ENCODE results near the gene SRSF8.

SRSF8 gene

DNA sequence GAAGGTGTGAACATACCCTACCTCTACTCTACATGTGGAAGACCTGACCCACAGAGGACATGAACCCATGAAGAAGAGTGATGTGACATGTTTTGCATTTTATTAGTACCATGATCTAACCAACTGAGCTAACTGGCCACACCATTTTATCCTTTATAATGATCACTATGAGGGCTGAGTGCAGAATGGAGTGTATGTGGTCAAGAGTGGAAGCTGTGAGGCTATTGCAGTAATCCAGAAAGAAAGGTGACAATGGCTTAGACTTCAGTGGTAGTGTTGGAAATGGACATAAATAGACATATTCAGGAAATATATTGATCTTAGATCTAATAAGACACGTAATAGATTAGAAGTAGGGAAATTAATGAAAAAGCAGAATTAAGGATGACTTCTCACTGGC is 3.8 kb downstream of the SRSF8 start:
- DNase-seq = no peak

DNA sequence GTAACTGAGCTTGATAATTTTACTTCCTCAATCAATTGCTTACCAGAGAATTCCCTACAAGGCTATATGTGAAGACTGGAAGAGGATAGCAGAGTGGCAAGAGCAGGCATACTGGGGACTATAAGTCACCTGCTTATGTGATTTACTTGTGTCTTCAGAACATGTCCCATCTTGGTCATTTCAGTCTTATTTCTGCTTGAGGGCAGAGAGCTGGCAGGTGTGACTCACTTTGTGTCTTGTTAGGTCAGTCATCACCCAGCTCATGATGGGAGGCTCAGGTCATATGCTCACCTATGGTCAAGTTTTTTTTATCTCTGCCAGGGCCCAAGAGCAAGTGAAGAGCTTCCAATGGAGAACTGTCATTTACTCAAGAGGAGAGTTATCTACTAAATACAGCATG is 6.2 kb downstream of the SRSF8 start:
- DNase-seq = no peak

DNA sequence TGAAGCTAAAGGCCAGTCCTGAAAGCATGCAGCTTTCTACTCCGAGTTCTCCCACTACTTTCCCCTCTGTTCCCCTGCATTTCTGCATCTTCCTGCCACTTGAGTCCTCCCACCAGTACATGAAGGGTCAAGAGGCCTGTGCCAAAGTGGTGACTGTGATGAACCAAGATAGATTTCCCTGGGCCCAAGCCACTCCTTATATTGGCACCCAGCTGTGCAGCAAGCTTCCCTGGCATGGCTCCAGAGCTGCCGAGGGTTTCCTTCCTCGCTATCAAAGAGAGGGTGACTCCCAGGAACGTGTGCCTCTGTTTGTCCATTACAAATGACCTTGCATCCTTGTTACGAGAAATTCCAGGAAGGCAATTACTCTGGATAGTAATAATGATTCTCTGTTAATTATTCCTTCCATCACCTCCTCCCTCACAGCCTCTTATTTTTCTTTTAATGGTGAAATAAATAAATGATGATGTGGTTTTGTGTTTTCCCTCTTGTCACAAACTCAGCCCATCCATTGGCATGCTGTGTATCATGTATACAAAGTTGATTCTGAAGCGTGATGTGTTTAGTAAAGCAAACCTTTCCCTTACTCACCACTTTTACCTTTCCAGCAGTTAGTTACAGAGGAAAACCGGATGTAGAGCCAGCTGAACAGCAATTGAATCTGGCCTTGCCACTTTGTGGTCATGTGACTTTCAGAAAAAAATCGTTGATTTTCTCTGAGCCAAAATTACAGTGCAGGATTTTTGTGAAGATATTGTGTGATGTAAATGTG is 8.3 kb downstream of the SRSF8 start:
- no peak for DNase-seq

DNA sequence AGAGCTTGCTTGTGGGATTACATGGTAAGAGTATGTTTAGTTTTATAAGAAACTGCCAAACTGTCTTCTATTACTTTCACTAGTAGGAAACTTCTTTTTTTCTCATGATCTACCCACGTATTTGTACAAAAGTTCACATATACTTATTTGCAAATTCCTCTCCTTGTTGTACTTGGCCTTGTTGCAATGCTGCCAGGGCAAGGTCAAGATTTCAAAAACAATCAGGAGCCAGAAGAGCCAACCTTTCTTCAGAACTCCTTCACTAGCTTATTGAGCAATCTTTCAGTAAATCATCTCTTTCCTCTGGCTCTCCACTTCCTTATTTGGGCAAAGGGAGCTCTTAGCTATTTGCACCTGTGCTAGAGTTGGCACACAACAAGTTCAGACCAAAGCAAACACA is 9.7 kb downstream of the SRSF8 start:
- DNase-seq = no peak

DNA sequence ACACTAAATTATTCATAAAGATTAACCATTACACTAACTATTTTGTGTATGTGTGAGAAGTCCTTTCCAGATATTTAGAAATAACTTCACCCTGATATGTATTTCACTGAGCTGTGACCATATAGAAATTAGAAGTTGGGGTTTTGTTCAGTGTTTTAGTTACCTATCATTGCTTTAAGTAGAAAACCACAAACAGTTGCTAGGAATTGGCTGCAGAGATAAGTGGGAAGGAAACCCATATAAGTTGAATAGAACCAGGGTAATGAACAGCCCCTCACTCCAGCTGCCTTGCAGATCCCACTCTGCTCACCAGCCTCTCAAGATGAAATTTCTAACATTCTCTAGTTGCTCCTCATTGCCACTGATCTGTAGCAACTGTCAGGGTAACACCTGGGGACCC is 10.3 kb downstream of the SRSF8 start:
- no peak for DNase-seq

DNA sequence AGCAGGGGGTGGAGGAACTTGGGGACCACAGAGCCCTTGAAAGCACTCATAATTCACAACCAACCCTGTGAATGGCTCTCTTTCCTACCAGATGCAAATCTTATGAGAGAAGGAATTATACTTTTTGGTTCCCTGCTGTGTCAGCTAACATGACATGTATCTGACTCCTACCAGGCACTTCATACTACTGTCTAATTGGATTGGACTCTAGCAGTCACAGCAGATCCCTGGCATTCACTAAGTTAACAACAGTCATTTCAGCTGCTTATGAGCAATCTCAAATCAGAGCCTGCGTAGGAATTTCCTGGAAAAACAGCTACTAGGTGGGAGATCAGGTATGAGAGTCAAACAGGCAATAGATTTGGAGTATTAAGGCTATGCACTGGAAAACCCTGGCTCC is 11.8 kb downstream of the SRSF8 start:
- DNase-seq = no peak

DNA sequence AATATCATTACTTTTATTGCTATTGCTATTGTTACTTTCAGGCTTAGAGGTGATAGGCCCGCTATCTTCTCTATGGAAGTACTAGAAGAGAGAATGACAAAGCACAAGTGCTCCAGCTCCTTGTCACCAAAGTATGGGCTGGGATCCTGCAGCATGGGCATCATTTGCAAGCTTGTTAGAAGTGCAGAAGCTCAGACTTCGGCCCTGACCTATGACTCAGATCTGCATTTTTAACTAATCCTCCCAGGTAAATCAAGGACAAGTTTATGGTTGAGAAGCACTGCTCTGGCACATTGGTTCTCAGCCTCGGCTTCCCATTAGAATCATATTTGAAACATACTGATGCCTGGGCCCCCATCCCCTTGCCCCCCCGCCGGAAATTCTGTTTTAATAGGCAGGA is 14.3 kb downstream of the SRSF8 start:
- no peak for DNase-seq

DNA sequence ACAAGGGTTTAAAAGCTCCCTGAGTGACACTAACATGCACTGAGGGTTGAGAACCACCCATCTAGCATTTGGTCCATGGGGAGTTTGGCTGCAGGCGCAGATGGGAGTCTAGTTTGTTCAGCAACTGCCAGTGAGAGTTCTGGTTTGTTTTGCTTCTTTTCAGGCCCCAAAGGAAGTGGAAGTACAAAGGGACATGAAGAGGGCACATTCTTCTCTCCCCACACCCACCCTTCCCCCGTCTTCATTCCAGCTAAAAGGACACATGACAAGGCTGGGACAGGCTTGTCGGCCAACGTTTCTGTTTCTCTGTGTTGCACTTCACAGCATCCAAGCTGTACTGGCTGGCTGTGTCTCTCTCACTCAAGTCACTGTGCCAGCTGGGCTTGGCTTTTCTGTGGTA is 14.7 kb downstream of the SRSF8 start:
- DNase-seq = no peak

DNA sequence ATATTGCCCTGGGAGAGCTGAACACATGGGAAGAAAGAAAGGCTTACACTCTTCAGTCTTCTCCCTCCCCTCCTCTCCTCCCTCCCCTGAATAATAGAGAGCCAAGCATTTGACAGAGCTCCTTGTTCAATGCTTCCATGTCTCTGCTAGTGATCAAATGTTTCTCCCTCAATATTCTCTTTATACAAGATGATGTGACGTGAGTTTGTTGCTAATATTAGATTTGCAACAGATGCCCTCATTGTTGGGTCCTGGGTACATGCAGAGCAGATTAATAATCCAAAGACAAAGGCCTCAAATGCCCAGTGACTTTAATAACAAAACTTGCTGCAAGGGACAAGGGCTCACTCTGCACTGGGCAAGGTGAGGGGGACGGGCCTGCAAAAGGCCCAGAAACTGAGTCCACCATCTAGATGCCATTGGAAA is 15.9 kb downstream of the SRSF8 start:
- no peak for DNase-seq

DNA sequence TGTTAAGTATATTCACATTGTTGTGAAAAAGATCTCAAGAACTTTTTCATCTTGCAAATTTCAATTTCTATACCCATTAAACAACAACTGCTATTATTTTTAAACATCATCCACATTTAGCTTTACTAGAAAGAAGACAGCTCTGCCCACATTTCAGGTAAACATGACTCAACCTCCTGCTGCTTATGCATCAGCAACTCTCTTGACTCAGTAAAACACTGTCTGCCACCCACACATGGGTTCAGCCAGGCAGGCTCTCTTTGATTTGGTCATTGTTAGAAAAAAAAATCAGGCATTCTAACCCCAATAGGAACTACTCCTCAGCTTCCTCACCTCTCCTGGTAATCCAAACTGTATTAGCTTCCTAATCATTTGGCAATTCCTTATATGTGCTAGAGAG is 17.8 kb downstream of the SRSF8 start:
- DNase-seq = no peak

DNA sequence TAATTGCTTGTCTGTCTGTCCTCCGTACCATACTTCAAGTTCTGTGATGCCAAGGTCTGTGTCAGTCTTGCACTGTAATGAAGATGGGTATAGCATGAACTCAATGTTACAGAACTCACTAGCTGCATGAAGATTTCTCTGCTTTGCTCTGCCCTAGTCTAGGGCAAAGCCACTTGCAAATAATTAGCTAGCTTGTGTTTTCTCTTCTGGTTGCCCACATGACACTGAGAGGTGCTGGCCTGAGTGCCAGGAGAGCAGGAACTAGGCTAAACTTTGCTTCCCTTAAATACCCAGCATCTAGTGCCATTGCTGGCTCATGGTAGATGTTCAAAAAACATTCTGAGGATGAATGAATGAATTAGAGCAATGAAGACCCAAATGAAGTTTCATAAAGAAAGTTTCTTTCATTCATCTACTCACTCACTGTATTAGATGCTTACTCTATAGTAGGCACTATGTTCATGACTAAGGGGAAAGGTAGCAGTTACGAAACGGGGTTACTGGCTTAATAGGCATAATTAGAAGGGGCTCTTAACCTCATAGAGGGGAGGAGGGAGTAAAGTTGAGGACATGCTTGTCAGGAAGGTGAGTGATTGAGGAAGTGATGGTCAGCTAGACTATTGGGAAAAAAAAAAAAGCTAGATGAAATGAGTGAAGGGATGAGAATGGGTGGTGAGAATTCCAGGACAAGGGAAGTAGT is 18.5 kb downstream of the SRSF8 start:
- DNase-seq = no peak

DNA sequence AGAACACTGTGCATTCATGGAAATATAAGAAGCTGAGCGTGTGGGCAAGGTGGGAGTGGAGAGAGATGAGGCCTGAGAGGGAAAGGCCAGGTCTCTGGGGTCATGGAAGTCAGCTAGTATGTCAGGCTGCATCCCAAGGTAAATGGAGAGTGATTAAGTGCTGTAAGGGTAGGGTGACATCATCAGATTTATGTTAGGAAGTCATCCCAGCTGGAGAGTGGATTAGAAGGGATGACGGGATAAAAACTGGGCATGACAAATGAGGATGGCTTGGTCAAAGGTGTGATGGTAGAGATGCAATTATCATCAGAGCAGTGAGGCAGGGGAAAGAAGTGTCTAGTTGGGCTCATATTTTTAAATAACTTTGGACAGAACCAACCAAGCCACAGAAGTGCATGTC is 19.4 kb downstream of the SRSF8 start:
- no peak for DNase-seq

DNA sequence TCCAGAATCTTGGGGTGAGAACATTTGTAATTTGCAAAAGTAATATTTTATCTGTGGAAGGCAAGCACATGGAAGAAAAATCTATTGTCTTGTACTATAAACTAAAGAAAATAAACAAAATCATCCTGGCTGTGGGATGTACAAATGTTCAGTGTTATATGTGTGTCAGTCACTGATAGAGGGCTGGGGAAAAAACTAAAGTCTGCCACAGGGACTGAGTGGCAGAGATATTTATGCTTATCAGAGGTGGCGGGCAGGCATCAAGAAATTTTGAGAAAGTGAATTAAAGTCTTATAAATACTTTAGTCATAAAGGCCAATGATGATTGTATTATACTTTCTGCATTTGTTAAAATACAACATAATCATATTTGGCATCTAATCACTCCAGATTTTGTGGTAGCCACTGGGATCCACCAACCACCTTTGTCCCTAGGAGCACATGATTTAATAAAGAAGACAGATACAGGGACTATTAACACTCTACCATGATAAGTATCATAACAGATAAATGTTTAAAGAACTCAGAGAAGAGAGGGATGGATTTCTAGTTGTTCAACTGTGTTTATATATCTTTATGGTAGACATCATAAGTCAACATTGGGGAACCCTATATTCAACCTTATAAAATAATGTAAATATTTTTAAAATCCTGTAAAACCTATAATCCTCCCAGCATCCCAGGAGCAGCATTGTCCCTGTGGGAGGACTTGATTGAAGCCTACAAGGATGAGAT is 20.3 kb downstream of the SRSF8 start:
- DNase-seq = no peak

DNA sequence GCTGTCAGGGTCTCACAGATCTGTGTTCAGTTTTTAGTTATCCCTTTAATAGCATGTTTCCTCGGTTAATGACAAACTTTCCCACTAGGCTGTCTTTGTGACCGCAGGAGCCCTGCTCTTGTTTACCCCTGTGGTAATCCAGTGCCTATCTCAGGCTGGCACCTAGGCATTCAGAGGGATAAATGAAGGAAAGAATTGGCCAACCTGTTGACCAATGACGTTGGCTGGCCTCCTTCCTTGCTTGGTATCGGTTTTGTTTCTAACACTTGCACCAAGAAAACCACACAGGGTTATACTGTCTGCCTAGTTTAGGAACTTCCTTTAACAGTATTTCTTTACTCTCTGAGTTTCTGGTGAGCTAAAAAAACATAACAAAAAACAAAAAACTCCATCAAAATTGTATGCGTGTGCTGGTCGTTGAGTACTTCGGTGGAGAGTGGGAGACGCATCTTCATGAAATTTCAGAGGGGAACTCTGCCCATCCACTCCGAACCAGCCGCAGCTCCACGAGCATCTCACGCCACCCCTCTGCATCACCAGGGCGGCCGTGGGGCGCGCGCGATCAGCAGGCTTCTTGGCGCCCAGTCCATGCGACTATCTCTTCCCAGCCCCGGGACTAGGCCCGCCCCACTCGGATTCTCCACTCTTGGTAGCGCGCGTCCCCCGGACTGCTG is 22.4 kb downstream of the SRSF8 start:
- no peak for DNase-seq

DNA sequence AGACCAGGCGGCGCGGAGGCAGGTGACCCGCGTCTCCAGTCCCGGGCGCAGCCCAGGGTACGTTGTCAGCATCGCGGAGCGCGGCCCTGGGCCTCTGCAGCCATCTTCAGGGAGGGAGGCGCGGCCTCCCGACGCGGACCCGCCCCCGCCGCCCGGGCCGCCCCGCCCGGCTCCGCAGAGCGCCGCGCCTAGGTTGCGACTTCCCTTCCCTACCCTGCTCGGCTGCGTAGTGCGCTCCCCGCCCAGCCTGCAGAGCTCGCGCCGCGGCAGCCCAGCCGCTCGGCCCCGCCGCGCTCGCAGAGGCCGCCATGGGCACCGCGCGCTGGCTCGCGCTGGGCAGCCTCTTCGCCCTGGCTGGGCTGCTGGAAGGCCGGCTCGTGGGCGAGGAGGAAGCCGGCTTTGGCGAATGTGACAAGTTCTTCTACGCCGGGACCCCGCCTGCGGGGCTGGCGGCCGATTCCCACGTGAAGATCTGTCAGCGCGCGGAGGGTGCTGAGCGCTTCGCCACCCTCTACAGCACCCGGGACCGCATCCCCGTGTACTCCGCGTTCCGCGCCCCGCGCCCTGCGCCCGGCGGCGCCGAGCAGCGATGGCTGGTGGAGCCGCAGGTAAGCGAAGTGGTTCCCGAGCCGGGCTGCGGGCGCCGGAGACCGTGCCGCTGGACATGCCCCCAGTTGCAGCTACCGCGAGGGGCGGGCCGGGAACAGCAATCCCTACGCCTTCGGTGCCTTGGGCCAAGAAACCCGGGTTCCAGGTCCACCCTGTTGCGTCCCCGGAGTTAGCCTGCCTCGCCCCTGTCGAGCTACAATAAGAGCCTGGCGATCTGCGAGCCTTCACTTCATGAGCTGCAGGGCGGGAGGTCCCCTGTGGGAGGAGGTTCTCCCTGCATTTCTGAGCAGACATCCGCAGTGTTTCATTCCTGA is 23.2 kb downstream of the SRSF8 start, which contains the start of gene ENDOD1:
TSS of gene ENDOD1 (plus strand) at position 227 of the 923 bp plus-strand sequence. CDS start at position 309, 82 bp downstream.
- DNase-seq = peak; percentile 84

DNA sequence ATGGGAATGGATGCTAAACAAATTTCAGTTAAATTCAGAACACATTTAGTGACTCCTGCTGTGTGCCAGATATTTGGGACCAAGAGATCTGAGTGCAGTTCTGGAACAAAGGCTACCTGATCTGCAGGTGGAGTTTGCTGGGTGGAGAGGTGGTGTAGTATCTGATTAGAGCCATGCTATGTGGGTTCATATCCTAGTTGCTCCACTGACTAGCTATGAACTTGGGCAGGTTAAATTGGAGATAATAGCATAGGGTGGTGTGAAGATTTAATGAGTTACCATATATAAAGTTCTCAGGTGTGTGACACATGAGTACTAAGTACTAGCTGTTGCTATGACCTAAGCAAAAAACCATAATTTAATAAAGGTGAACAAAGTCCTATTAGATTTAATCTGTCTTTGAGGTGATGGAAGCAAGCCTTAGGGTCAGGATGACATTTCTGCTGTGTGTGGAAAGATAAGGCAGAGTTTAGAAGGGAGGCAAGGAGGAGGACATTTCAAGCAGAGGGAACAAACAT is 25.0 kb downstream of the SRSF8 start:
- DNase-seq = no peak

DNA sequence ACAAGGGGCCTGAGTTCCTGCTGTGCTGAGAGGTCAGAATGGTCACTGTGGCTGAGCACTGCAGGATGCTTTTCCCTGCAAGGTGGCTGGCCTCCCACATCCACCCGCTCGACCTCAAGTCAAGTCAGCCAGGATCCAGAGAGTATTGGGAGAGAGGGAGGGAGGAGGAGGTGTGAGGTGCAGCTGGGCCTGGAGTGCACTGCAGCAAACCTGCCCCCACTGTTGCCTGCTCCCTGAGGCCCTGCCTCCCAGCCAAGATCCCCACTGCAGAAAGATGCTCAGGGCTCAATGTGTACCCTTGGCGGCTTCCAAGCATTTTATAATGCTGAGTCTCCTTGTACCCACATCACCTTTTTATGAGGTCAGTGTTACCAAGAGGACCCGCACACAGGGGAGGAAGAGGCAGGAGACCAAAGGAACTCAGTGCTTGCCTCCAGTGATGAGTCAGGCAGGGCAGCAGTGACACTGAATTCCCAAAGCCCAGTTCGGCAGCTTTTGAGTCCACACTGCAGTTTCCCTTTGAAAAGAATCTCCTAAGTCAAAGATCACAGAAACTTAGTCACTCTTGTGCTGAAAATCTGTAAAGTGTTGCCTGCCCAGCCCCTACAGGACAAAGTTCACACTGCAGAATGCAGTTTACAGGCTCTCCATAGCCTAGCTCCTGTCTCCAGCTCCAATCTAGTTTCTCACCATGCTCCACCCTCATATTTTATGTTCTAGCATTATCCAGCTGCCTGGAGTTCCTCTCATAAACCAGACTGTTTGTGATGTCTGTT is 26.0 kb downstream of the SRSF8 start:
- peak; percentile 19 for DNase-seq

DNA sequence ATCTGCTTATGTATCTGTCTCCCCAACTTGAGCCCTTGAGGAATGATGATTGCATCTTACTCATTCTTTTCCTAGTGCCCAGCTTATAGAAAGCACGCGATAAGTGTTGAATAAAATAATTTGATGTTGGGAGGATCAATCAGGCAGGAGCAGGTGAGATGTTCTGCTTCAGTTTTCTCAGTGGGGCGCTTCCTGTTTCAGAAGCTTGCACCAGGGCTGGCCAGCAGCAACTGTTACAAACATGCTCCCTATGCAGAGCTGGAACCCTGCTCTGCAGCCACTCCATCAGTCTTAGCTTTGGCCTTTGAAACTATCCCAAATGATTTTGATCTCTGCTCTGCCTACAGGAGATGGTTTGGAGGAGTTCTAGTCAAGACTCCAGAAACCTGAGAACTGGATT is 26.8 kb downstream of the SRSF8 start:
- DNase-seq = no peak

DNA sequence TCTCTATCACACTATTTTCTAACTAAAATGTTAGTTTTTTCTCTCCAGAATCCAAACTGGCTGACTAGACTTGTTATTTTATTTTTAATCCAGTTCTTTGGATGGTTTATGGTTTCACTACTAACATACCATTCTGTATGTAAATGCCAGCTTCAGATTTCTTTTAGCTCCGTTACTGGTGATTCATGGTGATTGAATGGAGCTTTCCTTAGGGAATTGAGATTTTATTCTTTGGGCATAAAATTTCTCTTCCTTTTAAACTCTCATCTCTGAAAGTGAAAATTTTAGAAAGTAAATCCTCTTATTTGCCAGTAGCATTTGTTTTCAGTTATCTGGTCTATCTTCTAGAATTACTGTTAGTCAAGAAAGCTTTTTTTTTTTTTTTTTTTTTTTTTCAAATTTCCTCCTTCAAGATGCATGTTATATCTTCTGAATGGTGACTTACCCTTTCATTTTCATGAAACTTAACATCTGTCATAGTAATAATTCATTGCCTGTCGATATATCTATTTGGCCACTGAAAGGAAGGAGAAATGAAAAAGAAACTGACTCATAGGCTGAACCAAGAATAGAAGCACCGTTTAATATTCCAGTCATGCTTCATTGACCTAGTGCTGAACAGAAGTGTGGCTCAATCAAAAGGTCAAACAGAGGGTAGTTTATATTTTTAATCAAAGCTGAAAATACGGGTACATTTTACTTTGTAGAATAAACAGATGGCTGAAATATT is 29.3 kb downstream of the SRSF8 start:
- no peak for DNase-seq

DNA sequence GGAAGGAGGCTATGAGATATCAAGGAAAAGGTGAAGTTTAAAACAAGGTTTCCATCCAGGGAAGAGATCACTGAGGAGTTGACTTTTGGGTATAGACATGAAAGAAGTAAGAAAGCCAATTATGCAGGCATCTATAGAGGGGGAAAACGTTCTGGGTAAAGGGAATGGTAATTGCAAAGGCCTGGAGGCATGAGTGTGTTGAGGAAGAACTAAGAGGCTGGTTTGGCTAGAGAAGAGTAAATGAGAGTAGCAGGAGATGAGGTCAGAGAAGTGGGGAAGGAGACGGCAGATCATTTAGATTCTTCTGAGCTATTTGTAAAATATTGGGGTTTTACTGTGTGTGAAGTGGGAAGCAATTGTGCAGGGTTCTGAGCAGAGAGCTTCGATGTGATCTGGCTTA is 30.5 kb downstream of the SRSF8 start:
- DNase-seq = no peak

All from activated CD4-positive, alpha-beta T cell treated with anti-CD3 and anti-CD28 coated beads, Interleukin-2, amount 50 U/mL, for 1 hour (primary cell).